Astrocyte (in vitro differentiated cells and primary cell): ENCODE measurements around the gene ZDHHC14.

Experiments
- CTCF ChIP-seq: IDR thresholded peaks from 2 replicates; pipeline ENCODE4 v1.5.1; 2011; ENCODE audit warnings: low read depth, mild to moderate bottlenecking, inconsistent platforms, low read length, moderate library complexity; ENCODE audit not compliant: insufficient read depth
- EZH2 ChIP-seq: IDR thresholded peaks from 2 replicates; pipeline ENCODE4 v1.6.1; 2012; ENCODE audit warnings: mild to moderate bottlenecking, low read length, inconsistent platforms; ENCODE audit not compliant: insufficient read depth

- TF ChIP-seq CTCF (no peak), EZH2 (no peak)
Observed at GRCh38 chr6:157537556-157537955, 156.6 kb downstream of the ZDHHC14 start.
